Activated T-cell treated with anti-CD3 and anti-CD28 coated beads, Interleukin-2, amount 50 U/mL, for 1 hour (primary cell): Measurements from ENCODE around the gene PIK3R5.

Experiments
- DNase-seq: peaks from one replicate; pipeline ENCODE4 v3.0.0-alpha.2; 2020

Gene PIK3R5

GRCh38 chr17:8894673-8895578 lies 70.6 kb downstream of the PIK3R5 start:
- DNase-seq, result peak; percentile 55

- DNase-seq, result no peak
Measured at GRCh38 chr17:8894202-8894671, 71.3 kb downstream of the PIK3R5 start.

DNA sequence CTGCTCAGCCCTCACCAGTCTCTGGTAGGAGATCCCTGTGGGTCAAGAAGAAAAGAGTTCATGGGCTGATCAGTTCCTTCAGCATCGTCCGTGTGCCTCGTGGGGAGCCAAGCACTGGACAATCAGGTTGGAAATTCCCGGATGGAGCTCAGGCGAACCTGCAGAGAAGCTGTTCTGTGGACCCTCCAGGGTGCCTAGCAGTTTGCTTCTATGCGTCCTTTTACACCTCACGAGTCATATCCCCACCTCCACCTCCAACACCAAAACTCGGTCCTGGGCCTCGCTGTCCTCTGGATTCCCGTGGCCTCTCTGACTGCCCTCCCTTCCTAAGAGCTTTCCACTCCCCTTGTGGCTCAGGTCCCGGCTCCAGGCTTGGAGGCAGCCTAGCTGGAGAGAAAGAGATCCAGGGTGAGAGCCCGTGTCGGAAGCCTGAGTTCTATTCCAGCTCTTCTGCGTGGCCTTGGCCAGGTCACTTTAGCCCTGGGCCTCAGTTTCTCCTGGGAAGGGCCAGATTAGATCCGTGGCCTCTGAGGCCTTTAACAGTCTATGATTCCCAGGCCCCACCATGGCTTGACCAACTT lies 71.8 kb downstream of the PIK3R5 start:
- peak; percentile 14 for DNase-seq

GRCh38 chr17:8893059-8893458 lies 72.4 kb downstream of the PIK3R5 start:
- DNase-seq, result no peak

- DNase-seq, result no peak
Measured at GRCh38 chr17:8892338-8892690, 73.2 kb downstream of the PIK3R5 start.

GRCh38 chr17:8890671-8891070 lies 74.8 kb downstream of the PIK3R5 start:
- no peak for DNase-seq

- DNase-seq, result no peak
Measured at GRCh38 chr17:8889458-8890210, 75.9 kb downstream of the PIK3R5 start.

DNA sequence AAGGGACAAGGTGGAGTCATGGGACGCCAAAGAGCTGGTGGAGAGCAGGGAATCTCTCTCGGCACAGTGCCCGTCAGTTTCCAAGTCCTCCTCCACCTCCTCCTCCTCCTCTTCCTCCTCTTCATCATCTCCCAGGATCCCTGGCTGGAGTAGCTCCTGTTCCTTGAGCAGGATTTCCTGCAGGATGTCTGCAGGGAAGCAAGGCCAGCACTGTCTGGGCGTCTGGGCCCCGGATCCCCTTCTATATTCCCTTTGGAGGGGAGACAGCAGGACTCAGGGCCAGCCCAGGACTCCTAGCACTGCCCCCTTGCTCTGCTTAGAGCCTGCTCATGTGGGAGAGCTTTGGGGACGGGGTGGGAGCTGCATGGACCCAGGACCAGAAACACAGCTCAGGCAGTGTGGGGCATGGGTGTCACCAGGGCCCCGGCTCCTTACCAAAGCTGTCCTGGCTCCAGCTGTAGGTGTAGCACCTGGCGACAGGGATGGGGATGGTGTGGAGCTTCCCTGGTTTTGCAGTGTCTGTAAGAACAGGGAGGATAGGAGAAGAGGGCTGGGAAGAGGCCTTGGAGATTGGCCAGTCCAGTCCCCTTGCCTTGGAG lies 76.7 kb downstream of the PIK3R5 start:
- no peak for DNase-seq

GRCh38 chr17:8887834-8888703 lies 77.4 kb downstream of the PIK3R5 start:
- no peak for DNase-seq

DNA sequence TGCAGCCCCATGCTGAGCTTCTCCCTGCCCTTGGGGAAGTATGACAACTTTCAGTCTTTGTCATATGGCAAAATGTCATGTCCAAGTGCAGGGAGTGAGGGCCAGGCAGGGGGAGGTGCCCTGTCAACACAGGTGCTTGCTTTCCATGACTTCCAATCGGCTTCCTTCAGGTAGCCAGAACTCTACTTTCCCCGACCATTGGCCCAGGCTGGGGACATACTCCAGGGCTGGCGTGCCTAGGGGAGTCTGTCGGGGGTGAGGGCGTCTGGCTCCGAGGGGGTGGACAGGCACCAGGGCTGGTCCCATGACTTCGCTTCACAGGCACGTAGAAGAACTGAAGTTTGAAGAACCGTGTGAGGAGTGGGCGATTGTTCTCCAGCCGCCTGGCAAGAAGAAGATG lies 78.2 kb downstream of the PIK3R5 start:
- DNase-seq, result no peak

- no peak for DNase-seq
Measured at GRCh38 chr17:8885967-8886684, 79.4 kb downstream of the PIK3R5 start.

GRCh38 chr17:8885163-8885966 lies 80.1 kb downstream of the PIK3R5 start:
- DNase-seq, result peak; percentile 69

DNA sequence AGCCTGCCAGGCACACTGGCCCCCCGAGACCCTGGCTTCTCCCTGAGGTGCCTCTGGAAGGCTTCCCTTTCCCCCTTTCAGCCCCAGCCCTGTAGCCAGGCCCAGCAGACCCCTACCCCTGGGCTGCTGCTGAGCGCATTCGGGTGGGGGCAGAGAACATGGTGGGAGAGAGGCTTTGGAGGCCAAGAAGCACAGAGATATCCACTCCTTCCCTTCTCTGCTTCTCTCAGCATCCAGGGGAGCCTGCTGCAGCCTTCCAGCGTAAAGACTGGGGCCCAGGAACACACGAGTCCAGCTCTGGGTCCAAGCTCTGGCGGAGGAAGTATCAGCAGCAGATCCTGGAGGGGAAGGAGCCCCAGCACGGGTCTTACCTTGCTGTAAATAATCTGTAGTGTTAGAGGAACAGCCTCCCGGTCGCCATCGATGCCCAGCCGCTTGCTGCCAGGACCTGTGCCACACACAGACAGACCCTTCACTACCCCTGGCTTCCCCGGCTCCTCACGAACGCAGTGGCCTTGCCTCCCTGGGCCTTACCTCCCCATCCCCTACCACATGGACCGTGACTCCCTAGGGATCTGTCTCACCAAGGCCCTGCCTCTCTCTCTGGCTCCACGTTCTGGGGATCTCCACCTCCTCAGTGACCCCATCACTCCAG lies 81.0 kb downstream of the PIK3R5 start:
- no peak for DNase-seq

- no peak for DNase-seq
Measured at GRCh38 chr17:8883353-8883752, 82.2 kb downstream of the PIK3R5 start.

DNA sequence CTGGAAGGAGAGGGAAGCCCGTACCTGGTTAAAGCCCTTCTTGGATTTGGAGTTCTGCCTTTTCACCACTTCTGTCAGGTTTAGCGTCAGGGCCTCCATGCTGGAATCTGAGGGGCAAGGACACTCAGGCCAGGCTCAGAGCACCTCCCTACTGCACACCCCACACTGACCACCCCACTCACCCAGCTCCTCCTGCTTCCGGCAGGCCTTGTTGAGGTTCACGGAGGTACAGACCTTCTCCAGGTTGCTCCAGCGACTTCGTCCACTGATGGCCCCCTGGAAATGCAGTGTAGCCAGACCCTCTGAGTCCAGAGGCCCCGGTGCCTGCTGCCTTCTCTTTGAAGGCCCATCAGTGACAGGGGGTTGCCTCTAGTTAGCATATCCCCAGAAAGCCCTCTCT lies 83.9 kb downstream of the PIK3R5 start:
- DNase-seq, result no peak

- DNase-seq, result no peak
Measured at GRCh38 chr17:8880466-8880865, 85.0 kb downstream of the PIK3R5 start.

GRCh38 chr17:8879410-8879809 lies 86.1 kb downstream of the PIK3R5 start:
- no peak for DNase-seq

DNA sequence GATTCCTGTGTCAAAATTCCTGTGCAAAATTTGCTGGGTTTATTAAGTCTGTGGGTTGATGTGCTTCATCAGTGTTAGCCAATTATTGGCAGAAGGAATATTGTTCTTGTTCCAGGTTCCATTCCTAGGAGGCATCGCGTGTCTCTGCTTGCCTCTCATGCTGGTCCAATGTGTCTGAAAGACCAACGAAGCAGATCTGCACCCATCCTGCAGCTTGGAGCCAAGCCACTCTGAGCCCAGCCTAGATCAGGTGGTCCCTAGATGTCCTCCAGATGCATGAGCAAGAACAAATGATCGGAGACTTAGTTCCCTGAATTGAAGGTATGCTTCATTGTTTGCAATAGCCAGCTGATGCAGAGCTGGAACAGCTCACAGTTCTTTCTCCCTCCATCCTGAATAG lies 87.5 kb downstream of the PIK3R5 start:
- no peak for DNase-seq

- no peak for DNase-seq
Measured at GRCh38 chr17:8875957-8876356, 89.5 kb downstream of the PIK3R5 start.

GRCh38 chr17:8875436-8875835 lies 90.1 kb downstream of the PIK3R5 start:
- DNase-seq, result no peak
